H7 (cell line): Measurements from ENCODE around the gene NPHP4. TPM values are rescaled to one million over a fixed set of nuclear protein-coding genes. Genes with fewer than 3 reads are reported as not detected.
A peak's percentile ranks its signal among the peaks of the same experiment; 100 is the strongest.

Source experiments
- DNase-seq: peaks from one replicate; pipeline ENCODE4 v3.0.0; 2012
- H3K27me3 ChIP-seq: 2 replicates; pipeline ENCODE4 v1.6.0; 2011; ENCODE audit warnings: mild to moderate bottlenecking, low read length; ENCODE audit not compliant: control insufficient read depth, insufficient read depth
- H3K36me3 ChIP-seq: replicated peaks from 2 replicates; pipeline ENCODE4 v1.5.1; 2011; ENCODE audit warnings: low read length; ENCODE audit not compliant: control insufficient read depth, insufficient read depth
- H3K4me3 ChIP-seq: 2 replicates; pipeline ENCODE4 v1.5.1; 2011; ENCODE audit warnings: low read depth, mild to moderate bottlenecking, control low read depth, low read length, moderate library complexity; ENCODE audit not compliant: insufficient read depth
- total RNA-seq: library from RNA; depleted of rRNA; stranded (reverse); fragments of >200 nt; shearing (Covaris generic); gene quantifications from 2 replicates; pipeline ENCODE4 v1.2.3, GENCODE V29; 2014

The NPHP4 gene
- total RNA-seq, 1 experiment from 2014 or later = 22.1 TPM

DNA sequence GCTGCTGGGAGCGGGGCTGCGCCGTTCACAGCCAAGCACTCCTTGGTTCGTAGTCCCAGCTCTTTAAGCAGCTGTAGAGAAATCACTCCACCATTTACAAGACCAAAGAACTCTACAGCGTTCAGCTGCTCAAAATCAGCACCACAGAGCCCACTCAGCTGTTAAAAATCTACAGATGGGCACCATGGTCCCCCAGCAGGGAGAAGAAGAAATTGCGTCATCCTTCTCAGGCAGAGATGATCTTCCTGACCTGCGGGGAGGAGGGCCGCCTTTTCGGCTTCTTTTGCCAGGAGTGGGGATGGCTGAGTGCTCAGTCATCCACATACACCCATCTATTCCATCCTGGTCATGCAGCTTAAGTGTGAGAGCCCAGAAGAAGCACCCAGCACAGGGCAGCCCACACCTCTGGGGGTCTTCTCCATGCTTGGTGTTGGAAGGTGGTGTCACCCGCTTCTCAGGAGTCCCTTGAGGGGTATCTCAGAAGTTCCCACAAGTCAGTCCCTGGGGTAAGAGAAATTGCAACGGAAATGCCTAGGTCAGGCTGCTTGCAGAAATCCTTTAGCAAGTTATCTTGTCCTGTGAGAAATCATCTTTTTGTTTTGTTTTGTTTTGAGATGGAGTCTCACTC, 163.8 kb downstream of the NPHP4 start:
- Histone ChIP-seq H3K27me3 (peaks cover 4% of the 10 kb centered on the region), H3K36me3 (no peaks in the 10 kb centered on the region), H3K4me3 (no peak overlapping the region)
- DNase-seq = peak; percentile 43

GRCh38 chr1:5827516-5827915, 164.7 kb downstream of the NPHP4 start:
- DNase-seq = no peak
- Histone ChIP-seq H3K27me3 (peaks cover 4% of the 10 kb centered on the region), H3K36me3 (no peaks in the 10 kb centered on the region), H3K4me3 (no peak overlapping the region)

- H3K4me3 ChIP-seq = no peak overlapping the region
- DNase-seq = peak; percentile 49
- no peaks in the 10 kb centered on the region for H3K36me3 ChIP-seq
- peaks cover 4% of the 10 kb centered on the region for H3K27me3 ChIP-seq
Observed at GRCh38 chr1:5826601-5827000, 165.6 kb downstream of the NPHP4 start.

DNA sequence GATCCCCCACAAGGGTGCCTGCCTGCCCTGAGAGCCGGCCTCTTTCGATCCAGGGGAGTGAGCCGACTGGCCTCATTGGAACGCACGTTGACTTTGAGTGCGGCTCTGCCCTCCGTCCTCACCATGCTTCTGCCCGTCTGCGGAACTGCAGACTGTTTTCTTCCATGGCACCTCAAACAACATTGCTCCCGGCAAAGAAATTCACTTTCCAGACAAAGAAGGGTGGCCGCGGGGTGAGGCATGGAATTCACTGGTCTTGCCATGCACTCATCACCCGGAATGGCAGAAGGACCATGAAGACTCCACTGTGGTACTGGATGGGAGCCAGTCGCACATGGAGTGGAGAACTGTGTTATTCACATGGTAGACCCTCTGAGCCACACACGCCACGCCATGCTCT, 169.5 kb downstream of the NPHP4 start:
- Histone ChIP-seq H3K27me3 (peaks cover 2% of the 10 kb centered on the region; the same call in 1 of the 2 replicates), H3K4me3 (no peak overlapping the region), H3K36me3 (no peaks in the 10 kb centered on the region)
- peak; percentile 14 for DNase-seq

GRCh38 chr1:5822266-5822665, 170.0 kb downstream of the NPHP4 start:
- Histone ChIP-seq H3K36me3 (no peaks in the 10 kb centered on the region), H3K27me3 (peaks cover 2% of the 10 kb centered on the region; the same call in 1 of the 2 replicates), H3K4me3 (no peak overlapping the region)
- no peak for DNase-seq

DNA sequence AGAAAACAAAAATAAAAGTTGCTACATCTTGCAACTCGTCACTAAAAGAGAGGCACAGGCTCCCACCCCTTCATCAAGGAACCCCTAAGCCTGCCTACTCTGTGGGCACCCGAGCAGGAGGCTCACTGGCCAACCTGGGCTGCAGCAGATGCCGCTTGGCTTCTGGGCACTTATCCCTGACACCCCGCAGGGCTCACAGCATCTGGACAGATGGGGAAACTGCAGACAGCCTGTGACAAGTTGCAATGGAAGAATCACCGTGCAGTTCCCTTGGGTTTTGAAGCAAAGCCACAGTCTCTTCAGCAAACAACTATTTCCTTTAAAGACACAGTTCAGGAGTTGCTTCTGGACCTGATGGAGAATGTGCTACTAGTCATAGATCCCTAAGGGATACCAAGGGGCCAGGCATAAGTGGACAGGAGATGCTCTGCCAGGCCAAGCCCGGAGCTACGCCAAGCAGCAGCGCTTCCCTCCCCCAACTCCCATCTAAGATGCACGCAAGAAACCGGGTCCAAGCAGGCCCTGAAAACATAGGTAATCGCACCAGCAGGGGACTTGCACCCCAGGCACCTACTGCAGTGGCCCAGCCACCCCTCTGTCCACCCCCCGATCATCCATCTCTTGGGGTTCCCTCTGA, 170.6 kb downstream of the NPHP4 start:
- Histone ChIP-seq H3K27me3 (peaks cover 2% of the 10 kb centered on the region; the same call in 1 of the 2 replicates), H3K36me3 (no peaks in the 10 kb centered on the region), H3K4me3 (no peak overlapping the region)
- DNase-seq = peak; percentile 25

DNA sequence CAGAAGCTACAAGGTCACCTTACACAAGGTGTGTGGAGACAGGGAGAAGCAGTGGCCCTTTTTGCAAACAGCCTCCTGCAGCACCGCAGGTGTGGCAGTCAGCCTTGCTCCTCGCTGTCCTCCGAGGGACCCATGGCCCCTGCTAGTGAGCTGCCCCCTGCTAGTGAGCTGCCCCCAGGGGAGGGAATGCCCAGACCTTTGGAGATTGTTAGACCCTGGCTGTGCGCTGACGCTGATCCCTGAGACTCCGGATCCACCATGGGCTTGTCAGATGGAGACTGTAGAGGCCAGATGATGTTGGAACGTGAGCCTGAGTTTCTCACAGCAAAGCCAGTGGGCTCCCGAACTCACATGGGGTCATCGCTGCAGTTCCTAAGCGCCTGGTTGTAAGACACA, 172.2 kb downstream of the NPHP4 start:
- H3K27me3 ChIP-seq = peaks cover 2% of the 10 kb centered on the region; the same call in 1 of the 2 replicates
- no peaks in the 10 kb centered on the region for H3K36me3 ChIP-seq
- no peak overlapping the region for H3K4me3 ChIP-seq
- DNase-seq = no peak

DNA sequence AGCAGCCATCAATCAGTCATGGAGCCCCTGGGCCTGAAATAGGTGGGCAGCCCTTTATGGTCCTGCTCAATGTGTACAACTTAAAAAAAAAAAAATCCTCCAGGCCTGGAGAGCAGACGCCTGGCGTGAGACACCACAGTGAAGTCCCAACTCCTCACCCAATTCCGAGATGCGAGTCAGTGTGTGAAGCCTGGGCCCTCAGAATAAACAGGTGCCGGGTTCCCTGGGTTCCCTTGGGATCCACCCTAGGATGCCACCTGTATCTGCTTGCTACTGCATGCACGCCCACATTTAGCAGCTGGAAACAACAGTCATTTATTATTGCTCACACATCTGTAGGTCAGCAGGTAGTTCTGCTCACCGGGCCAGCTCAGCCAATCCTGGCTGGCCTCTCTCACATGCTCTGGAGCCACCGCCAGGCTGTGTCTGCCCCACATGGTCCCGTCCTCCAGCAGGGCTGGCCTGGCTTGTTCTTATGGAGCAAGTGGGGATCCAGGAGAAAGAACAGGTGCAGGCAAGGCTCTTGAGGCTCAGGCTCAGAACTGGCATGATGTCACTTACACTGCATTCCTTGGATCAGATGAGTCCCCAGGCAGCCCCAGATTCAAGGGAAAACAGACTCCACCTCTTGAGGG, 172.7 kb downstream of the NPHP4 start:
- no peaks in the 10 kb centered on the region for H3K36me3 ChIP-seq
- DNase-seq = peak; percentile 18

GRCh38 chr1:5818755-5819154, 173.5 kb downstream of the NPHP4 start:
- no peak for DNase-seq
- no peak overlapping the region for H3K4me3 ChIP-seq
- H3K36me3 ChIP-seq = no peaks in the 10 kb centered on the region
- H3K27me3 ChIP-seq = peaks cover 2% of the 10 kb centered on the region; the same call in 1 of the 2 replicates

More for the DNA sequence above, 172.7 kb downstream of the NPHP4 start:
- no peak overlapping the region for H3K4me3 ChIP-seq
- H3K27me3 ChIP-seq = peaks cover 2% of the 10 kb centered on the region; the same call in 1 of the 2 replicates

GRCh38 chr1:5815716-5816115, 176.5 kb downstream of the NPHP4 start:
- Histone ChIP-seq H3K36me3 (no peaks in the 10 kb centered on the region), H3K4me3 (no peak overlapping the region), H3K27me3 (peaks cover 2% of the 10 kb centered on the region; the same call in 1 of the 2 replicates)
- no peak for DNase-seq

DNA sequence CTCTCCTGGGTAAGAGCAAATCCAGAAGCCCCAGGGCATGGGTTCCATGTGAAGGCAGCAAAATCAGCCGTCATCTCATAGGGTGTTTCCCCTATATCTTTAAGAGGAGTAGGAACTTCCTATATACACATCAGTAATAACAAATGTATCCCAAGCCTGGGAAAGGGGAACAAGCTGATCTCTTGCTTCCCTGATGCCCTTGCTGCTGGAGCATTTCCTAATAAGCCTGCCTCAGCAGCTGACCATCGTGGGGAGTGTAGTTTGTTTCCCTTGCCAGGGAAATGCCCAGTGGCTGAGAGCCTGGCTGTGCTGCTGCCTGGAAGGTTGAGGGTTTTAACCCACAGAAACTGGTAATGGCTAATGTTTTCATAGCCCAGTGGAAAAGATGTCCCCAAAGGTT, 177.0 kb downstream of the NPHP4 start:
- peaks cover 2% of the 10 kb centered on the region; the same call in 1 of the 2 replicates for H3K27me3 ChIP-seq
- no peak overlapping the region for H3K4me3 ChIP-seq
- DNase-seq = no peak
- H3K36me3 ChIP-seq = no peaks in the 10 kb centered on the region

DNA sequence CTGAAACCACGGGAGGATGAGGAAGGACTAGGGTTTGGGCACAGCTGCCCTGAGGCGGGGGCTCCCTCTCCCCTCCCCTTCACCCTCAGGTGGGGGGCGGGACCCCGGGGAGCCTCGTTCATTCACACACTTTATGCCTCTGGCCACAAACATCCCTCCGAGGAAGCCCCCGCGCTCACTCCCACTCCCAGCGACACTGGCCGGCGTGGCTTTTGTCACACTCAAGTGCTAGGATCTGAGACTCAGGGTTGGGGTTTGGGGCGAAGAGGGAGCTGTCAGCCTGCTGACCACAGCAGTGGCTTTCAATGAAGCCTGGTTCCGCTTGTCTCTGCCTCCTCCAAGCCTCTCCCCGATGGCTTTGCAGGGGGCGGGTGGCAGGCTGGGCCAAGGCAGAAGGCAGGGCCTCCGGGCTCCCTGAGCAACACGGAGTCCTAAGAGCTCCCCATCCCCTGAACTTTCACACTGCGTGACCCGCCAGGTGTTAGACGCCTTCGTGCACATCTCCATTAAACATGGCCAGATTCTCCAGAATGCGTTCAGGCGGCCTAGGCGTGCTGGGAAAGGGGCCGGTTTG, 178.1 kb downstream of the NPHP4 start:
- Histone ChIP-seq H3K27me3 (no peaks in the 10 kb centered on the region), H3K4me3 (no peak overlapping the region), H3K36me3 (no peaks in the 10 kb centered on the region)
- DNase-seq = peak; percentile 53

- DNase-seq = no peak
- Histone ChIP-seq H3K36me3 (no peaks in the 10 kb centered on the region), H3K27me3 (no peaks in the 10 kb centered on the region), H3K4me3 (no peak overlapping the region)
Observed at GRCh38 chr1:5813480-5813879, 178.7 kb downstream of the NPHP4 start.
